ENCODE results near the gene SLC25A14. TPM values are rescaled to one million over a fixed set of nuclear protein-coding genes. Genes with fewer than 3 reads are reported as not detected.

SLC25A14 gene
- total RNA-seq, 1 experiment from 2014 or later: 13.1 TPM

DNA sequence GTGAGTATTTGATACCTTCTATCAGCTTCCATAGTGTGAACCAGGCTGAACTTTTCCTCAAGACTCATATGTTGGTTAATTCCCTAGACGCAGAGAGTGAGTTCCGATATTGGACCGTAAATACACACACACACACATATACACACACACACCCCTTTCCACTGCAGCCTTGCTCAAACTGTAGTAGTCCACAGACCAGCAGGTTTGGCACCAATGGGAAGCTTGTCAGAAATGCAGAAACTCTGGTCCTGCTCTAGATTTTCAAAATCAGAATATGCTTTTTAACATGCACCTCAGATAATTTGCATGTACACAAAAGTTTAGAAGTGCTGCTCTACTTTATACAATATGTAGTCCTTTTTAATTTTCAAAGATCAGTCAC is 43.4 kb upstream of the SLC25A14 start:
- no peak for DNase-seq (ENCODE audit: low read depth, low spot score)
- H3K27me3 ChIP-seq (ENCODE audit: insufficient read depth, low read length): no peaks in the 10 kb centered on the region
- no peak overlapping the region for H3K4me3 ChIP-seq (replicated peaks in 1 of 2; ENCODE audit: low read depth in 1 of 2, low read length in 2 of 2)
- peaks cover 0 to 5% of the 10 kb centered on the region in 2 experiments; a peak in 1 of 4 replicates for H3K4me1 ChIP-seq (ENCODE audit: control insufficient read depth in 1 of 2, insufficient read depth in 2 of 2, low read length in 2 of 2)
- CTCF ChIA-PET: no interaction called here
- no peak overlapping the region for H3K4me2 ChIP-seq (ENCODE audit: low read length)
- BruUV-seq (replicated peaks): no TSS peak
- H2AFZ ChIP-seq (ENCODE audit: low read depth, low read length, poor library complexity, severe bottlenecking): no peak overlapping the region
- no peaks in the 10 kb centered on the region for H3K9me3 ChIP-seq (ENCODE audit: control insufficient read depth in 1 of 2, insufficient read depth in 1 of 2, low read depth in 1 of 2, low read length in 2 of 2)
- no peaks in the 10 kb centered on the region for H3K9me2 ChIP-seq (ENCODE audit: insufficient read depth)
- ATAC-seq: no peak
- H3K9ac ChIP-seq (ENCODE audit: low read length): no peak overlapping the region
- no peaks in the 10 kb centered on the region for H3K36me3 ChIP-seq (ENCODE audit: control insufficient read depth in 1 of 2, insufficient read depth in 2 of 2, low read length in 2 of 2)
- H3K79me2 ChIP-seq (ENCODE audit: insufficient read depth, low read length): no peaks in the 10 kb centered on the region
- RAD21 ChIA-PET (ENCODE audit: low non-redundant PET in 1 of 2, low total read pairs in 2 of 2, uncharacterized antibody in 2 of 2, unreplicated experiment in 2 of 2): no interaction called here
- POLR2A ChIA-PET: no interaction called here
- TF ChIP-seq JUND (IDR thresholded peaks at IDR 0.05): no peak
- no peak for TF ChIP-seq TCF7L2 (IDR thresholded peaks at IDR 0.05; ENCODE audit: borderline replicate concordance, extremely low read depth, insufficient read depth, insufficient read length)
- H3K27ac ChIP-seq (ENCODE audit: low read depth, low read length): no peak overlapping the region
- no peaks in the 10 kb centered on the region for H4K20me1 ChIP-seq (ENCODE audit: insufficient read depth)
- intact Hi-C loops (cut with micrococcal nuclease): no loop called here

DNA sequence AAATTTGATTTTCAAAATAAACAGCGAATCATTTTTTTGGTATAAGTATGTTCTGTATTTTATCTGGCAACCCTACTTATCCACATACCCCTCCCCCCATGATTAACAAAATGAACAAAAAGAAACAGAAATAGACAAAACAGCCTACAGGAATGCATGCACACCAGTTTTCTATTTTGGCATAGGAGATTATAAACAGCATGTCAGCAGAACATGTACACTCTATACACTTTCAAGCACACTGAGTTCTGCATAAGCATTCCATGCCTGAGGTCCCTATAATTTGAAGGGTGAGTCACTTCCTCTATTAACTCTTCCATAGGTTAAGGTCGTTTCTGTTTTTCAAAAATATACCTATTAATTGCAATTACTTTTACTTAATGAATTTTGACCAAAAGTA is 43.0 kb upstream of the SLC25A14 start:
- no peak overlapping the region for H3K27ac ChIP-seq (ENCODE audit: low read depth, low read length)
- no peak for ATAC-seq
- no TSS peak for BruUV-seq (replicated peaks)
- H3K4me3 ChIP-seq (replicated peaks in 1 of 2; ENCODE audit: low read depth in 1 of 2, low read length in 2 of 2): no peak overlapping the region
- H3K9me3 ChIP-seq (ENCODE audit: control insufficient read depth in 1 of 2, insufficient read depth in 1 of 2, low read depth in 1 of 2, low read length in 2 of 2): no peaks in the 10 kb centered on the region
- POLR2A ChIA-PET: no interaction called here
- TF ChIP-seq SRF (IDR thresholded peaks at IDR 0.05; ENCODE audit: low read depth): no peak
- no peak for TF ChIP-seq CBX3 (IDR thresholded peaks at IDR 0.05; ENCODE audit: low read depth)
- TF ChIP-seq ZBTB33 (IDR thresholded peaks at IDR 0.05; ENCODE audit: extremely low read depth, insufficient replicate concordance, low read length): no peak
- TF ChIP-seq POLR2AphosphoS5 (IDR thresholded peaks at IDR 0.05; ENCODE audit: low read depth, low read length): no peak
- TF ChIP-seq, protein P1, sequence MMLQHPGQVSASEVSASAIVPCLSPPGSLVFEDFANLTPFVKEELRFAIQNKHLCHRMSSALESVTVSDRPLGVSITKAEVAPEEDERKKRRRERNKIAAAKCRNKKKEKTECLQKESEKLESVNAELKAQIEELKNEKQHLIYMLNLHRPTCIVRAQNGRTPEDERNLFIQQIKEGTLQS (IDR thresholded peaks at IDR 0.05): no peak
- no peak for TF ChIP-seq SP1 (IDR thresholded peaks at IDR 0.05; ENCODE audit: low read depth)
- no peak for TF ChIP-seq REST (IDR thresholded peaks at IDR 0.05; ENCODE audit: low read depth)
- no peak for TF ChIP-seq JUND (IDR thresholded peaks at IDR 0.05)
- TF ChIP-seq EZH2phosphoT487 (IDR thresholded peaks at IDR 0.05; ENCODE audit: borderline replicate concordance): no peak
- no peak for TF ChIP-seq RAD21 (IDR thresholded peaks at IDR 0.05; ENCODE audit: low read depth)
- TF ChIP-seq EZH2 (IDR thresholded peaks at IDR 0.05): no peak
- no peaks in the 10 kb centered on the region for H3K9me2 ChIP-seq (ENCODE audit: insufficient read depth)
- RAD21 ChIA-PET (ENCODE audit: low non-redundant PET in 1 of 2, low total read pairs in 2 of 2, uncharacterized antibody in 2 of 2, unreplicated experiment in 2 of 2): no interaction called here
- intact Hi-C loops (cut with micrococcal nuclease): no loop called here
- H3K79me2 ChIP-seq (ENCODE audit: insufficient read depth, low read length): no peaks in the 10 kb centered on the region
- H3K9ac ChIP-seq (ENCODE audit: low read length): no peak overlapping the region
- no peaks in the 10 kb centered on the region for H3K36me3 ChIP-seq (ENCODE audit: control insufficient read depth in 1 of 2, insufficient read depth in 2 of 2, low read length in 2 of 2)
- peaks cover 0 to 5% of the 10 kb centered on the region in 2 experiments; a peak in 1 of 4 replicates for H3K4me1 ChIP-seq (ENCODE audit: control insufficient read depth in 1 of 2, insufficient read depth in 2 of 2, low read length in 2 of 2)
- no peak for DNase-seq (ENCODE audit: low read depth, low spot score)
- no peak overlapping the region for H2AFZ ChIP-seq (ENCODE audit: low read depth, low read length, poor library complexity, severe bottlenecking)
- CTCF ChIA-PET: no interaction called here
- H3K4me2 ChIP-seq (ENCODE audit: low read length): no peak overlapping the region
- no peaks in the 10 kb centered on the region for H4K20me1 ChIP-seq (ENCODE audit: insufficient read depth)
- no peaks in the 10 kb centered on the region for H3K27me3 ChIP-seq (ENCODE audit: insufficient read depth, low read length)
